Measurements from ENCODE around the gene DGKD. TPM values are rescaled to one million over a fixed set of nuclear protein-coding genes. Genes with fewer than 3 reads are reported as not detected.

Gene DGKD
- total RNA-seq, 1 experiment from 2014 or later: 105 TPM

DNA sequence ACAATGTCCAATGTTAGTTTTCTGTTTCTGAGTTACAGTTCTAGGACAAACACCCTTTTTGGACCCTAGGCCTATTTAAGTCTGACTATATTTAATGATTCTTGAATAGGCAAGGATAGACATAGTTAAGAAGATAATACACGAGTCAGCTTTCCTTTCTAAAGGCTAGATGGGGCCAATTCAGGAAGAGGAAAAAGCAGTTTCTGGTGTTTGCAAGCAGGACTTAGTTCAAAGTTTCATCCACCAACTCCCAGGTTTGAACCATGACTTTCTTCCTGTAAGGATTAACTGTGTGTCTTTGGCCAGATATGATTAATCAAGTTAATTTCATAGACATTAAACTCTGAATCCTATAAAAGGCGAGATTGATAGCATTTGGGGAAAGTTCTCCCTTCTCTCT lies 145.6 kb downstream of the DGKD start:
- H3K36me3 ChIP-seq (ENCODE audit: control insufficient read depth, insufficient read depth, low read length): no peaks in the 10 kb centered on the region
- no peaks in the 10 kb centered on the region for H3K27me3 Mint-ChIP-seq (ENCODE audit: insufficient read depth, unreplicated experiment)
- H3K4me3 Mint-ChIP-seq (ENCODE audit: unreplicated experiment): no peak overlapping the region
- H3K4me3 ChIP-seq (ENCODE audit: low read depth, low read length): no peak overlapping the region
- intact Hi-C loops (cut with micrococcal nuclease; ENCODE audit: unreplicated experiment): no loop called here
- no peaks in the 10 kb centered on the region for H3K4me1 Mint-ChIP-seq (ENCODE audit: low read depth, unreplicated experiment)
- H3K9me3 Mint-ChIP-seq (ENCODE audit: unreplicated experiment): peaks cover 34% of the 10 kb centered on the region
- CTCF ChIA-PET: no interaction called here
- TF ChIP-seq, protein P1, sequence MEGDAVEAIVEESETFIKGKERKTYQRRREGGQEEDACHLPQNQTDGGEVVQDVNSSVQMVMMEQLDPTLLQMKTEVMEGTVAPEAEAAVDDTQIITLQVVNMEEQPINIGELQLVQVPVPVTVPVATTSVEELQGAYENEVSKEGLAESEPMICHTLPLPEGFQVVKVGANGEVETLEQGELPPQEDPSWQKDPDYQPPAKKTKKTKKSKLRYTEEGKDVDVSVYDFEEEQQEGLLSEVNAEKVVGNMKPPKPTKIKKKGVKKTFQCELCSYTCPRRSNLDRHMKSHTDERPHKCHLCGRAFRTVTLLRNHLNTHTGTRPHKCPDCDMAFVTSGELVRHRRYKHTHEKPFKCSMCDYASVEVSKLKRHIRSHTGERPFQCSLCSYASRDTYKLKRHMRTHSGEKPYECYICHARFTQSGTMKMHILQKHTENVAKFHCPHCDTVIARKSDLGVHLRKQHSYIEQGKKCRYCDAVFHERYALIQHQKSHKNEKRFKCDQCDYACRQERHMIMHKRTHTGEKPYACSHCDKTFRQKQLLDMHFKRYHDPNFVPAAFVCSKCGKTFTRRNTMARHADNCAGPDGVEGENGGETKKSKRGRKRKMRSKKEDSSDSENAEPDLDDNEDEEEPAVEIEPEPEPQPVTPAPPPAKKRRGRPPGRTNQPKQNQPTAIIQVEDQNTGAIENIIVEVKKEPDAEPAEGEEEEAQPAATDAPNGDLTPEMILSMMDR (IDR thresholded peaks at IDR 0.05; ENCODE audit: insufficient read depth in 1 of 2, low read depth in 1 of 2, low read length in 1 of 2, severe bottlenecking in 1 of 2, unreplicated experiment in 1 of 2): no peak
- POLR2A ChIA-PET: no interaction called here
- no peaks in the 10 kb centered on the region for H3K36me3 Mint-ChIP-seq (ENCODE audit: insufficient read depth, unreplicated experiment)
- peaks cover 10% of the 10 kb centered on the region; the same call in 1 of the 2 replicates for H3K4me1 ChIP-seq
- no peak for DNase-seq
- BruUV-seq (replicated peaks): no TSS peak
- no peaks in the 10 kb centered on the region; the same call in 1 of the 2 replicates for H3K9me3 ChIP-seq
- H3K27me3 ChIP-seq (replicated peaks; ENCODE audit: control insufficient read depth, insufficient read depth, low read length): no peaks in the 10 kb centered on the region
- H3K27ac Mint-ChIP-seq (ENCODE audit: unreplicated experiment): no peak overlapping the region

DNA sequence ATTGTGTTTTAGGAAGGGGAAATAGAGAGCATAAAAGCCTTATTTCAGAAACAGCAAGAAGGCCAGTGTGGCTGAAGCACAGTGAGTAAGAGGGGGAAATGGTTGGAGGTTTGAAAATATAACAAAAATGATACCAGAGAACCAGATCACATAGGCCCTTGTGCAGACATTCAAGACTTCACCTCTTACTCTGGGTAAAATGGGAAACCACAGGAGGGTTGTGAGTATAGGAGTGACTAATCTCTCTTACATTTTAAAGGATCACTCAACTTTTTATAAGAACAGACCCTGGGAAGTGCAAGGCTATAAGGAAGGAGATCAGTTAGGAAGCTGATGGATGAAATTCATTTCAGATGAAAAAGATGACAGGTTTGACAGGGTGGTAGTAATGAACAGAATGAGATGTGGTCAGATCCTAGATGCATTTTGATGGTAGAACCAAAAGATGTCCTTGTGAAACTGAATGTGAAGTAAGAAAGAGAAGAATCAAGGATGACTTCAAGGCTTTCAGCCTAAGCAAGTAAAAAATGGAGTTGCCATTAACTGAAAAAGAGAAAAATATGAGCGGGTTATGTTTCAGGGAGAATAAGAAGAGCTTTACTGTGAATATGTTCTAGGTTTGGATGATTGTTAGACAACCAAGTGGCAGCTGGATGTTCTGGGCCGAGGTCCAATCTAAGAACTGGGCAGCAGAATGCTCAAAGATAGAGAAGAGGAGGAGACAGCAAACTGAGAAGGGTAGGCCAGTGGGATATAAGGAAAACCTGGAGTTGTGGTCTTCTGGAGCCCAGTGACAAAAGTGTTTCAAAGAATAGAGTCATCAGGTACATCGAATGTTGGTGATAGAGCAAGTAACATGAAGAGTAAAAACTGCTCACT lies 147.1 kb downstream of the DGKD start:
- Histone ChIP-seq H3K9me3 (no peaks in the 10 kb centered on the region; the same call in 1 of the 2 replicates), H3K27me3 (replicated peaks; ENCODE audit: control insufficient read depth, insufficient read depth, low read length) (no peaks in the 10 kb centered on the region), H3K4me1 (no peaks in the 10 kb centered on the region), H3K4me3 (ENCODE audit: low read depth, low read length) (no peak overlapping the region), H3K36me3 (ENCODE audit: control insufficient read depth, insufficient read depth, low read length) (no peaks in the 10 kb centered on the region)
- intact Hi-C loops (cut with micrococcal nuclease; ENCODE audit: unreplicated experiment): no loop called here
- ChIA-PET CTCF (no interaction called here), POLR2A (no interaction called here)
- H3K4me3 Mint-ChIP-seq (ENCODE audit: unreplicated experiment): no peak overlapping the region
- no peak overlapping the region for H3K27ac Mint-ChIP-seq (ENCODE audit: unreplicated experiment)
- H3K27me3 Mint-ChIP-seq (ENCODE audit: insufficient read depth, unreplicated experiment): no peaks in the 10 kb centered on the region
- peaks cover 4% of the 10 kb centered on the region for H3K36me3 Mint-ChIP-seq (ENCODE audit: insufficient read depth, unreplicated experiment)
- peaks cover 36% of the 10 kb centered on the region for H3K9me3 Mint-ChIP-seq (ENCODE audit: unreplicated experiment)
- DNase-seq: no peak
- no peaks in the 10 kb centered on the region for H3K4me1 Mint-ChIP-seq (ENCODE audit: low read depth, unreplicated experiment)
- no TSS peak for BruUV-seq (replicated peaks)
- TF ChIP-seq, protein P1 (IDR thresholded peaks at IDR 0.05; ENCODE audit: insufficient read depth in 1 of 2, low read depth in 1 of 2, low read length in 1 of 2, severe bottlenecking in 1 of 2, unreplicated experiment in 1 of 2): no peak

DNA sequence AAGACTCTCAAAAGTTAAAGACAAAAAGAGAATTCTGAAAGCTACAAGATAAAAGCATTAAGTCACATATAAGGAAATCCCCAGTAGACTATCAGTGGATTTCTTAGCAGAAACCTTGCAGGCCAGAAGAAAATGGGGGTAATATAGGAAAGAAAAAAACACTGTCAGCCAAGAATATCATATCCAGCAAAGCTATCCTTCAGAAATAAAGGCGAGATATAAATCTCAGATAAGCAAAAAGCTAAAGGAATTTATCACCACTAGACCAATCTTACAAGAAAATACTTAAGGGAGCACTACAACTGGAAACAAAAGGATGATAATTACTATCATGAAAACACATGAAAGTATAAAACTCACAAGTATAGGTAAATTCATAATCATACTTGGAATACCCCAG lies 149.2 kb downstream of the DGKD start:
- POLR2A ChIA-PET: no interaction called here
- H3K4me3 ChIP-seq (ENCODE audit: low read depth, low read length): no peak overlapping the region
- Mint-ChIP-seq H3K27me3 (ENCODE audit: insufficient read depth, unreplicated experiment) (no peaks in the 10 kb centered on the region), H3K36me3 (ENCODE audit: insufficient read depth, unreplicated experiment) (peaks cover 5% of the 10 kb centered on the region), H3K9me3 (ENCODE audit: unreplicated experiment) (peaks cover 36% of the 10 kb centered on the region), H3K4me1 (ENCODE audit: low read depth, unreplicated experiment) (no peaks in the 10 kb centered on the region), H3K4me3 (ENCODE audit: unreplicated experiment) (no peak overlapping the region), H3K27ac (ENCODE audit: unreplicated experiment) (no peak overlapping the region)
- TF ChIP-seq, protein P1 (IDR thresholded peaks at IDR 0.05; ENCODE audit: insufficient read depth in 1 of 2, low read depth in 1 of 2, low read length in 1 of 2, severe bottlenecking in 1 of 2, unreplicated experiment in 1 of 2): no peak
- no peaks in the 10 kb centered on the region for H3K4me1 ChIP-seq
- DNase-seq: no peak
- intact Hi-C loops (cut with micrococcal nuclease; ENCODE audit: unreplicated experiment): no loop called here
- H3K36me3 ChIP-seq (ENCODE audit: control insufficient read depth, insufficient read depth, low read length): no peaks in the 10 kb centered on the region
- no TSS peak for BruUV-seq (replicated peaks)
- no peaks in the 10 kb centered on the region for H3K27me3 ChIP-seq (replicated peaks; ENCODE audit: control insufficient read depth, insufficient read depth, low read length)
- H3K9me3 ChIP-seq: no peaks in the 10 kb centered on the region; the same call in 1 of the 2 replicates
- CTCF ChIA-PET: no interaction called here

All from Caco-2 (cell line).